H1 (cell line): ENCODE measurements around the gene EEF1A2. TPM values are rescaled to one million over a fixed set of nuclear protein-coding genes. Genes with fewer than 3 reads are reported as not detected.

Experiments used
- CTCF ChIA-PET: fragments of 300-600 bp; sonication (Branson Sonifier 250); formaldehyde crosslinking; loops from one replicate; lab custom pipeline; 2021; ENCODE audit not compliant: partially characterized antibody; lab: Charles Lee
- POLR2A ChIA-PET: fragments of 300-600 bp; sonication (Branson Sonifier 250); formaldehyde crosslinking; loops from one replicate; lab custom pipeline; 2021; ENCODE audit warnings: inconsistent platforms; ENCODE audit not compliant: partially characterized antibody; lab: Charles Lee
- DNase-seq, 2 experiments: peaks; one replicate each; pipeline versions ENCODE4 v3.0.0 to v3.0.0-alpha.2; 2010 to 2022; ENCODE audit warnings: low spot score in 2 of 2, low read depth in 1 of 2, mixed read lengths in 1 of 2
- FAIRE-seq: peaks from 2 replicates; lab custom pipeline; 2011; peaks lifted over from hg19 to GRCh38; lab: Jason Lieb, UNC
- H2AFZ ChIP-seq: 2 replicates; pipeline ENCODE4 v1.8.1; 2012; ENCODE audit warnings: low read length, inconsistent platforms
- H2AK5ac ChIP-seq: 2 replicates; pipeline ENCODE4 v1.6.1; 2013; ENCODE audit warnings: low read depth, low read length
- H2BK120ac ChIP-seq: replicated peaks from 2 replicates; pipeline ENCODE3; 2013; ENCODE audit warnings: low read depth, low read length, inconsistent platforms
- H2BK12ac ChIP-seq: 2 replicates; pipeline ENCODE4 v1.6.1; 2013; ENCODE audit warnings: low read depth, low read length
- H2BK15ac ChIP-seq: 2 replicates; pipeline ENCODE4 v1.6.1; 2013; ENCODE audit warnings: low read length
- H2BK20ac ChIP-seq: 2 replicates; pipeline ENCODE4 v1.6.1; 2013; ENCODE audit warnings: low read length
- H2BK5ac ChIP-seq: 2 replicates; pipeline ENCODE4 v1.6.1; 2013; ENCODE audit warnings: low read depth, low read length
- H3K14ac ChIP-seq: 2 replicates; pipeline ENCODE4 v1.6.1; 2013; ENCODE audit warnings: inconsistent platforms; ENCODE audit not compliant: insufficient read length
- H3K18ac ChIP-seq: 2 replicates; pipeline ENCODE4 v1.6.1; 2013; ENCODE audit warnings: low read length; ENCODE audit errors: extremely low read depth
- H3K23ac ChIP-seq: 2 replicates; pipeline ENCODE4 v1.6.1; 2013; ENCODE audit warnings: inconsistent platforms; ENCODE audit not compliant: insufficient read length
- H3K23me2 ChIP-seq: 2 replicates; pipeline ENCODE4 v1.6.1; 2013; ENCODE audit warnings: low read depth, low read length
- H3K27ac ChIP-seq: 2 replicates; pipeline ENCODE4 v1.6.1; 2011; ENCODE audit warnings: low read depth, low read length, inconsistent platforms
- H3K27me3 ChIP-seq, 4 experiments: replicated peaks in 1 of 4; 1 replicate in 1 of 4; 2 replicates in 3 of 4; pipeline versions ENCODE4 v1.6.1 to v1.8.1; 2011 to 2013; ENCODE audit warnings: low read length in 3 of 4, mild to moderate bottlenecking in 3 of 4, inconsistent platforms in 2 of 4, mixed read lengths in 2 of 4, moderate library complexity in 1 of 4; ENCODE audit not compliant: control insufficient read depth in 3 of 4, insufficient read depth in 3 of 4; ENCODE audit errors: extremely low read depth in 1 of 4
- H3K36me3 ChIP-seq, 4 experiments: 2 replicates each; pipeline versions ENCODE4 v1.6.1 to v1.8.1; 2011 to 2013; ENCODE audit warnings: mild to moderate bottlenecking in 4 of 4, low read length in 3 of 4, moderate library complexity in 2 of 4, control low read depth in 1 of 4, inconsistent platforms in 1 of 4; ENCODE audit not compliant: insufficient read depth in 4 of 4, control insufficient read depth in 2 of 4
- H3K4ac ChIP-seq: replicated peaks from 2 replicates; pipeline ENCODE3; 2013; ENCODE audit warnings: low read length, low read depth, mixed read lengths, inconsistent platforms; ENCODE audit not compliant: insufficient read length
- H3K4me1 ChIP-seq, 4 experiments: replicated peaks in 1 of 4; 1 replicate in 1 of 4; 2 replicates in 3 of 4; pipeline versions ENCODE4 v1.6.1 to v1.8.1; 2011 to 2013; ENCODE audit warnings: low read length in 3 of 4, inconsistent platforms in 2 of 4, mixed read lengths in 1 of 4; ENCODE audit not compliant: insufficient read depth in 4 of 4, control insufficient read depth in 3 of 4
- H3K4me2 ChIP-seq, 2 experiments: 2 replicates each; pipeline versions ENCODE4 v1.6.1 to v1.8.1; 2011 to 2013; ENCODE audit warnings: low read depth in 2 of 2, low read length in 2 of 2, control low read depth in 1 of 2, inconsistent platforms in 1 of 2, mild to moderate bottlenecking in 1 of 2; ENCODE audit not compliant: insufficient read depth in 1 of 2
- H3K4me3 ChIP-seq, 4 experiments: fragments of 200-600, 300-600 bp in 1 of 4; sonication (generic), shearing (Covaris generic), sonication (Bioruptor Twin) in 1 of 4; 2 replicates each; pipeline versions ENCODE4 v1.5.1 to v1.8.1; 2011 to 2016; ENCODE audit warnings: low read length in 4 of 4, low read depth in 3 of 4, control low read depth in 2 of 4, inconsistent platforms in 2 of 4, mild to moderate bottlenecking in 2 of 4, mixed read lengths in 1 of 4, moderate library complexity in 1 of 4; ENCODE audit not compliant: insufficient read depth in 2 of 4; ENCODE audit errors: extremely low read depth in 1 of 4
- H3K56ac ChIP-seq: replicated peaks from 2 replicates; pipeline ENCODE3; 2013; ENCODE audit warnings: low read depth, mild to moderate bottlenecking, mixed read lengths, low read length, inconsistent platforms; ENCODE audit not compliant: insufficient read length
- H3K79me1 ChIP-seq: 2 replicates; pipeline ENCODE4 v1.6.1; 2013; ENCODE audit warnings: low read depth, low read length, control low read depth
- H3K79me2 ChIP-seq, 2 experiments: 2 replicates each; pipeline versions ENCODE4 v1.6.1 to v1.8.1; 2012 to 2013; ENCODE audit warnings: low read length in 2 of 2, mild to moderate bottlenecking in 2 of 2, inconsistent platforms in 1 of 2; ENCODE audit not compliant: insufficient read depth in 2 of 2, control insufficient read depth in 1 of 2
- H3K9ac ChIP-seq, 4 experiments: replicated peaks in 1 of 4; 1 replicate in 1 of 4; 2 replicates in 3 of 4; pipeline versions ENCODE4 v1.6.1 to v1.8.1; 2011 to 2013; ENCODE audit warnings: low read depth in 3 of 4, low read length in 3 of 4, control low read depth in 2 of 4, mild to moderate bottlenecking in 2 of 4, moderate library complexity in 2 of 4, inconsistent platforms in 1 of 4; ENCODE audit errors: extremely low read depth in 1 of 4
- H3K9me3 ChIP-seq, 2 experiments: 2 replicates each; pipeline versions ENCODE4 v1.6.1 to v1.8.1; 2012 to 2013; ENCODE audit warnings: mild to moderate bottlenecking in 2 of 2, moderate library complexity in 2 of 2, control low read depth in 1 of 2, inconsistent platforms in 1 of 2, low read depth in 1 of 2, low read length in 1 of 2, mixed read lengths in 1 of 2; ENCODE audit not compliant: insufficient read depth in 2 of 2
- H4K20me1 ChIP-seq, 2 experiments: replicated peaks in 1 of 2; 2 replicates each; pipeline versions ENCODE3 to v1.8.1; 2011 to 2013; ENCODE audit warnings: inconsistent platforms in 2 of 2, low read length in 2 of 2, mild to moderate bottlenecking in 1 of 2; ENCODE audit not compliant: insufficient read depth in 2 of 2, control insufficient read depth in 1 of 2
- H4K5ac ChIP-seq: 2 replicates; pipeline ENCODE4 v1.6.1; 2013; ENCODE audit warnings: low read length, low read depth, mixed read lengths, inconsistent platforms; ENCODE audit not compliant: insufficient read length
- H4K8ac ChIP-seq: 2 replicates; pipeline ENCODE4 v1.8.0; 2013; ENCODE audit warnings: mild to moderate bottlenecking, moderate library complexity, low read length, inconsistent platforms; ENCODE audit not compliant: insufficient read depth; ENCODE audit errors: extremely low read depth
- H4K91ac ChIP-seq: replicated peaks from 2 replicates; pipeline ENCODE3; 2013; ENCODE audit warnings: low read length, mixed read lengths, inconsistent platforms; ENCODE audit not compliant: insufficient read length
- EP300 ChIP-seq, 2 experiments: IDR thresholded peaks; 1 replicate in 1 of 2; 2 replicates in 1 of 2; pipeline ENCODE4 v1.6.1; 2011 to 2012; ENCODE audit warnings: low read depth in 2 of 2, low read length in 2 of 2, mild to moderate bottlenecking in 2 of 2, borderline replicate concordance in 1 of 2, inconsistent platforms in 1 of 2, moderate library complexity in 1 of 2
- GABPA ChIP-seq: IDR thresholded peaks from 2 replicates; pipeline ENCODE4 v1.6.1; 2011; ENCODE audit warnings: mild to moderate bottlenecking, low read length, moderate library complexity, borderline replicate concordance; ENCODE audit not compliant: insufficient read depth
- SIX5 ChIP-seq: IDR thresholded peaks from 2 replicates; pipeline ENCODE4 v1.6.1; 2011; ENCODE audit warnings: mild to moderate bottlenecking, low read depth, low read length
- SP2 ChIP-seq: IDR thresholded peaks from 2 replicates; pipeline ENCODE4 v1.6.1; 2012; ENCODE audit warnings: mild to moderate bottlenecking, low read length, inconsistent platforms
- SRF ChIP-seq: IDR thresholded peaks from 2 replicates; pipeline ENCODE4 v1.6.1; 2011; ENCODE audit warnings: mild to moderate bottlenecking, low read depth, low read length, moderate library complexity
- SUZ12 ChIP-seq: fragments of 200-600 bp; sonication (generic); IDR thresholded peaks from 2 replicates; pipeline ENCODE4 v1.6.1; 2012; ENCODE audit warnings: mild to moderate bottlenecking, inconsistent platforms, low read length, moderate library complexity, mixed read lengths
- TAF1 ChIP-seq: IDR thresholded peaks from 2 replicates; pipeline ENCODE4 v1.6.1; 2011; ENCODE audit warnings: mild to moderate bottlenecking, low read depth, low read length
- TBP ChIP-seq: IDR thresholded peaks from 2 replicates; pipeline ENCODE4 v1.6.1; 2011; ENCODE audit warnings: low read depth, low read length, improper control_type of control experiment
- YY1 ChIP-seq: IDR thresholded peaks from 2 replicates; pipeline ENCODE4 v1.6.1; 2011; ENCODE audit warnings: low read depth, mild to moderate bottlenecking, low read length
- ZNF274 ChIP-seq: IDR thresholded peaks from 2 replicates; pipeline ENCODE4 v1.7.0; 2012; ENCODE audit warnings: low read length, borderline replicate concordance; ENCODE audit errors: extremely low read depth
- WGBS, 2 experiments: shearing (Covaris generic) in 1 of 2; methylation state at CpG; one replicate each; pipeline versions ENCODE4 v1.1.6 to v1.1.7; 2013 to 2015; ENCODE audit warnings: low lambda C conversion rate in 2 of 2, mixed read lengths in 2 of 2, inconsistent platforms in 1 of 2, low coverage in 1 of 2, missing lambda C conversion rate in 1 of 2; ENCODE audit not compliant: insufficient replicate concordance in 2 of 2, insufficient coverage in 1 of 2, insufficient read length in 1 of 2; ENCODE audit errors: extremely low coverage in 1 of 2, missing lambda C conversion rate in 1 of 2; 5-methylcytosine and 5-hydroxymethylcytosine counted together
- polyA plus RNA-seq, 7 experiments: library from polyadenylated mRNA; depleted of rRNA in 3 of 7; stranded (reverse) in 5 of 7; unstranded in 2 of 7; fragments of >200 nt in 5 of 7; fragments of 200-250 nt in 2 of 7; gene quantifications; 1 replicate in 5 of 7; 2 replicates in 1 of 7; 4 replicates in 1 of 7; pipeline versions ENCODE4 v1.2.1 to v1.2.3, GENCODE V29; 2011 to 2013; ENCODE audit warnings: missing spikeins in 2 of 7, mixed read lengths in 2 of 7
- total RNA-seq: library from RNA; stranded (reverse); fragmentation: NEBNext Ultra II Directional; extraction: Animal tissue kit (Norgen Biotek cat#: 25700); gene quantifications from 2 replicates; pipeline ENCODE4 v1.2.1, GENCODE V29; 2021
- TF ChIP-seq, protein P1 (sequence below): IDR thresholded peaks from 2 replicates; pipeline ENCODE4 v1.6.1; 2012; ENCODE audit warnings: inconsistent platforms
- TF ChIP-seq, protein P2 (sequence below): IDR thresholded peaks from 2 replicates; pipeline ENCODE4 v1.6.1; 2011; ENCODE audit warnings: low read length, improper control_type of control experiment

The EEF1A2 gene
- total and polyA plus RNA-seq, 2 of the 8 experiments (the other 6 are each of a cell fraction or from before 2014, with no cell fraction given), result 7.4 to 25.8 TPM

DNA sequence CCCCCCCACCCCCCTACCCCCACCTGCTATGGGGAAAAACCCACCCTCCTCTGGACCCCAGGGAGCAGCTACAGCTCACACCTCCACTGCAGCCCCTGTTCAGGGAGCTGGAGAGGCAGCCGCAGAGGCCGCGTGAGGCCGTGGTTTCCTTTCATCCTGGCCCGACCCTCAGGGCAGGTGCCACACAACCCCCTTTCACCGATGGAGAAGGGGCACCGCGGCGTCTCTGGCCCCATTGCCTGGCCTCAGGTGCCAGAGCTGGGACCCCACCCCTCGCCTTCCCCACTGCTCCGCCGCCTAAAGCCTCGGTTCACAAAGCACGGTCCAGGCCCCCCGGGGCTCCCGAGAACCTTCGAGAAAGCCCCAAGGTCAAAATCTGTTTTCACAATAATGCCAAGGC lies 14.6 kb downstream of the EEF1A2 start:
- FAIRE-seq, result no peak
- H2BK5ac ChIP-seq, result no peak overlapping the region

More for the DNA sequence above, 14.6 kb downstream of the EEF1A2 start:
- CTCF ChIA-PET, result interaction anchor here (1.0 to 4.8 kb wide), 13 partner anchors 9 to 489 kb away, joined by 3 to 39 read pairs (median 4); partner anchors contain the start of gene PTK6
- Histone ChIP-seq H2BK20ac (no peak overlapping the region), H3K4me3 (no peak overlapping the region), H3K27ac (no peak overlapping the region), H3K4ac (no peak overlapping the region), H4K91ac (no peak overlapping the region), H3K36me3 (no peaks in the 10 kb centered on the region), H2BK12ac (no peak overlapping the region), H2AK5ac (no peak overlapping the region), H2BK15ac (no peak overlapping the region), H3K4me2 (no peak overlapping the region), H2BK120ac (no peak overlapping the region), H3K9ac (no peak overlapping the region), H3K27me3 (peaks cover 0 to 16% (median 12%) of the 10 kb centered on the region in 4 experiments; a peak in 6 of 7 replicates), H4K20me1 (no peaks in the 10 kb centered on the region), H3K79me1 (no peaks in the 10 kb centered on the region), H3K14ac (no peak overlapping the region), H3K18ac (no peak overlapping the region), H3K23ac (no peak overlapping the region), H3K56ac (no peak overlapping the region), H4K8ac (no peak overlapping the region), H3K4me1 (peaks cover 0 to 30% (median 16%) of the 10 kb centered on the region in 4 experiments; a peak in 5 of 7 replicates), H3K79me2 (no peaks in the 10 kb centered on the region), H3K9me3 (peaks cover 4% of the 10 kb centered on the region in 2 experiments; a peak in 1 of 4 replicates), H4K5ac (no peak overlapping the region), H3K23me2 (peaks cover 2% of the 10 kb centered on the region; the same call in 1 of the 2 replicates), H2AFZ (no peak overlapping the region)
- WGBS, 2 experiments, result 73% methylated on average over 15 of the region's 17 CpGs; no CpG with 5 or more reads in 1 of the 2 experiments
- TF ChIP-seq GABPA (no peak), SP2 (no peak), EP300 (IDR thresholded peaks at IDR 0.05; ENCODE audit: borderline replicate concordance in 1 of 2, low read depth in 2 of 2, low read length in 2 of 2) (no peak), TAF1 (no peak), ZNF274 (no peak), SRF (no peak), SIX5 (no peak), YY1 (no peak), TBP (no peak), SUZ12 (no peak)
- TF ChIP-seq, protein P1, sequence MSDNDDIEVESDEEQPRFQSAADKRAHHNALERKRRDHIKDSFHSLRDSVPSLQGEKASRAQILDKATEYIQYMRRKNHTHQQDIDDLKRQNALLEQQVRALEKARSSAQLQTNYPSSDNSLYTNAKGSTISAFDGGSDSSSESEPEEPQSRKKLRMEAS, result no peak
- TF ChIP-seq, protein P2, sequence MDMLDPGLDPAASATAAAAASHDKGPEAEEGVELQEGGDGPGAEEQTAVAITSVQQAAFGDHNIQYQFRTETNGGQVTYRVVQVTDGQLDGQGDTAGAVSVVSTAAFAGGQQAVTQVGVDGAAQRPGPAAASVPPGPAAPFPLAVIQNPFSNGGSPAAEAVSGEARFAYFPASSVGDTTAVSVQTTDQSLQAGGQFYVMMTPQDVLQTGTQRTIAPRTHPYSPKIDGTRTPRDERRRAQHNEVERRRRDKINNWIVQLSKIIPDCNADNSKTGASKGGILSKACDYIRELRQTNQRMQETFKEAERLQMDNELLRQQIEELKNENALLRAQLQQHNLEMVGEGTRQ, result no peak
- DNase-seq, result no peak
- POLR2A ChIA-PET, result interaction anchor here (1.0 to 1.9 kb wide), 5 partner anchors 13 to 213 kb away, joined by 3 to 6 read pairs (median 4); partner anchors contain the start of genes KCNQ2 and PPDPF
